Pancreas (tissue), 10 donors: ENCODE data around the gene BACE1. TPM values are rescaled to one million over a fixed set of nuclear protein-coding genes. Genes with fewer than 3 reads are reported as not detected.

Experiments
- ATAC-seq, 4 donors: fragments of 200-7000 bp; cut with Tn5 transposase; one replicate each; pipeline versions ENCODE4 v1.8.0 to v1.9.1; 2020; ENCODE audit warnings: mild to moderate bottlenecking in 4 of 4, moderate library complexity in 4 of 4
- DNase-seq, 6 donors: peaks; one replicate each; pipeline ENCODE4 v3.0.0-alpha.2; 2020
- FAIRE-seq: peaks from 2 replicates; lab custom pipeline; 2012; peaks lifted over from hg19 to GRCh38; lab: Jason Lieb, UNC
- H3K27ac ChIP-seq, 4 donors: fragments of 200-600 bp; sonication (generic); 1 replicate in 3 of 4; 2 replicates in 1 of 4; pipeline versions ENCODE4 v1.5.0 to v1.8.0; 2020
- H3K27me3 ChIP-seq, 4 donors: fragments of 200-600 bp; one replicate each; pipeline ENCODE4 v1.8.0; 2021
- H3K36me3 ChIP-seq, 3 donors: fragments of 200-600 bp; sonication (generic) in 1 of 3; one replicate each; pipeline versions ENCODE4 v1.5.0 to v1.8.0; 2020 to 2021
- H3K4me1 ChIP-seq, 3 donors: fragments of 200-600 bp; one replicate each; pipeline ENCODE4 v1.8.0; 2021
- H3K4me3 ChIP-seq, 4 donors: fragments of 200-600 bp; sonication (generic) in 2 of 4; one replicate each; pipeline versions ENCODE4 v1.5.0 to v1.8.0; 2020 to 2021
- H3K9me3 ChIP-seq, 4 donors: fragments of 200-600 bp; one replicate each; pipeline ENCODE4 v1.8.0; 2021
- CTCF ChIP-seq, 4 donors: fragments of 200-600 bp; sonication (generic) in 3 of 4; IDR thresholded peaks; one replicate each; pipeline versions ENCODE4 v1.5.0 to v1.8.0; 2021; ENCODE audit warnings: antibody characterized with exemption in 4 of 4
- WGBS, 2 donors: extraction: QIAGEN DNeasy Blood & Tissue Kit; methylation state at CpG; one replicate each; pipeline ENCODE4 v1.1.7; 2013; 5-methylcytosine and 5-hydroxymethylcytosine counted together
- intact Hi-C, 3 donors: fragments of 100-400 bp; cut with DNase I; formaldehyde crosslinking; loops; one replicate each; pipeline versions ENCODE4 v1.11.1 to v1.14.2; 2022
- polyA plus RNA-seq, 2 donors: library from polyadenylated mRNA; stranded (reverse); fragments of 200-250 nt; gene quantifications; one replicate each; pipeline ENCODE4 v1.2.3, GENCODE V29; 2013
- total RNA-seq, 6 donors: library from RNA; stranded (reverse); fragmentation: NEBNext Ultra II Directional in 4 of 6; extraction: Animal tissue kit (Norgen Biotek cat#: 25700) in 4 of 6; gene quantifications; one replicate each; pipeline versions ENCODE4 v1.2.1 to v1.2.4, GENCODE V29; 2021 to 2023
- donor health status: healthy with polysubstance abuse.
- donor health status: DM: no; HTN: no; CAD: no; lungs with moderate emphysema.
- donor health status: DM: no; HTN: no; CAD: no.
- donor health status: control.
- donor health status: control.
- donor health status: Bipolar disorder and iron deficiency.
- donor health status: DM: yes; HTN: yes; CAD: no.
- donor health status: DM: no; HTN: no; CAD: no.
- donor health status: DM: no; HTN: no; CAD: no.
- donor health status: DM: yes; HTN: yes; CAD: no.

BACE1 gene
- total and polyA plus RNA-seq, 8 donors = 27.8 to 207 (median 103) TPM

DNA sequence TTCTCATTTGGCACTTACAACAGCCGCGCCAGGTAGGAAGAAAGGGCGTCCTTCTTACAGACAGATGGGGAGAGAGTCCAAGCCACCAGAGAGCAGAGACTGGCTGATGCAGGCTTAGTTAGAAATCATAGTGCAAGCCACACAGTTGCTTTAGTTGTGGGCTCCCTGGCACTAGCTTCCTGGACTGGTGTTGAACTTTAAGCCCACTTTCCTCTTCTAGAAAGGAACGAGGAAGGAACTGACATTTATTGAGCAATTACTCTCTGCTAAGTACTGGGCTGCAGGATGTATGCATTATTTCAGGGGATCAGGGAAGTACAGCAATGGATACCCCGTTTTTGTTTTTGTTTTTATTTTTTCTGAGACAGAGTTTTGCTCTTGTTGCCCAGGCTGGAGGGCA, 3.0 kb downstream of the BACE1 start:
- peaks cover 0 to 22% (median 4%) of the 10 kb centered on the region in 3 donors for H3K4me1 ChIP-seq
- H3K27me3 ChIP-seq = no peaks in the 10 kb centered on the region
- FAIRE-seq (no peak), ATAC-seq (no peak), DNase-seq (no peak)
- peak overlapping the region in 1 of 4 donors; percentile 37 for H3K27ac ChIP-seq
- TF ChIP-seq CTCF (IDR thresholded peaks at IDR 0.05) = no peak
- WGBS, 2 donors = 17 to 24% methylated on average over 5 of the region's 5 CpGs
- H3K4me3 ChIP-seq = peak overlapping the region in 3 of 4 donors; percentile 88 to 94 (median 90)
- H3K36me3 ChIP-seq = no peaks in the 10 kb centered on the region
- intact Hi-C loops = loop anchor here in 1 of 3 donors (10.0 kb wide), 1 partner anchor 78 kb away; the partner anchor contains the start of genes PCSK7 and RNF214
- H3K9me3 ChIP-seq = no peaks in the 10 kb centered on the region

DNA sequence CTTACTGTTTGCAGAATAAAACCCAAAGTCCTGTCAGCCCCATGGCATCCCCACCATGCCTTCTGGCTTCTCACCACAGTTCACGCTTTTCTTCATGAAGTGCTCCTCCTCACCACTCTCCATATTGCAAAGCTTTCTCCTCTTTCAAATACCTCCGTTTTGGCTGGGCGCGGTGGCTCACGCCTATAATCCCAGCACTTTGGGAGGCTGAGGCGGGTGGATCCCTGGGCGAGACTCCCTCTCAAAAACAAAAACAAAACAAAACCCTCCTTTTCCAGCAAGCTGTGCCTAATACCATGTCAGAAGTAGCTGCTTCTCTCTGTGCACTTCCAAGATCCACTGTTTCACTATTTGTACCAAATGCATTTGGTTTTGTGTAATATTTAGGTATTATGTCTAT, 6.7 kb downstream of the BACE1 start:
- Histone ChIP-seq H3K4me1 (peaks cover 4 to 26% (median 14%) of the 10 kb centered on the region in 3 donors), H3K27ac (no peak overlapping the region), H3K36me3 (no peaks in the 10 kb centered on the region), H3K27me3 (no peaks in the 10 kb centered on the region), H3K9me3 (no peaks in the 10 kb centered on the region), H3K4me3 (no peak overlapping the region)
- intact Hi-C loops = no loop called here
- DNase-seq (no peak), ATAC-seq (no peak), FAIRE-seq (no peak)
- WGBS, 2 donors = 82 to 88% methylated on average over 7 of the region's 7 CpGs
- no peak for TF ChIP-seq CTCF (IDR thresholded peaks at IDR 0.05)

DNA sequence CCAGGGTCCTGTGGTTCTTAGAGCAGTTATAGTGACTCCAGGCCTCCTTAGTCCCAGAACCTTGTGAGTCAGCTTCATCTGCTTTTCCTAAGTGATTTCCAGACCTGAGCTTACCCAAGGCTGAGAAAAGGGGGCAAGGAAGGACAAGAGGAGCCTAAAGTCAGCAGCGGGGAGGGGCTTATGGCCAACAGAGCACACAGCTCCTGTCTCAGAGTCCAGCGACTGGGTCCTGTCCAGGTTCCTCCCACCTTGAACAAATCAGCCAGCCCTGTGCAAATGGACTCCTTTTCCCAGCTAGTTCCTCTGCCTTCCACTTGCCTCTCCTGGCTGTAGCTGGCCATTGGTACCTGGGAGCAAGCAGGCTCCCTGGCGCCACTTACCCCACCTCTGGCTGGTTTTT, 10.9 kb downstream of the BACE1 start:
- Histone ChIP-seq H3K4me1 (peaks cover 17 to 22% (median 19%) of the 10 kb centered on the region in 3 donors), H3K27ac (peak overlapping the region in 1 of 4 donors; percentile 41), H3K36me3 (no peaks in the 10 kb centered on the region), H3K4me3 (no peak overlapping the region), H3K9me3 (no peaks in the 10 kb centered on the region), H3K27me3 (no peaks in the 10 kb centered on the region)
- FAIRE-seq = no peak
- 48 to 51% methylated on average over 3 of the region's 3 CpGs for WGBS, 2 donors
- no peak for TF ChIP-seq CTCF (IDR thresholded peaks at IDR 0.05)
- intact Hi-C loops = no loop called here
- ATAC-seq = peak; percentile 29 to 64 (median 52)
- peak in 1 of 6 donors; percentile 66 for DNase-seq

- ATAC-seq = no peak
These were observed 12.3 kb downstream of the BACE1 start for GRCh38 chr11:117303646-117304315.

More at GRCh38 chr11:117303646-117304315, 12.3 kb downstream of the BACE1 start:
- no peak overlapping the region for H3K4me3 ChIP-seq
- WGBS, 2 donors = 57 to 63% methylated on average over 5 of the region's 5 CpGs
- peaks cover 17 to 23% (median 22%) of the 10 kb centered on the region in 3 donors for H3K4me1 ChIP-seq
- no peaks in the 10 kb centered on the region for H3K27me3 ChIP-seq
- DNase-seq = no peak
- intact Hi-C loops = no loop called here
- H3K27ac ChIP-seq = no peak overlapping the region
- no peak for FAIRE-seq
- H3K36me3 ChIP-seq = no peaks in the 10 kb centered on the region
- no peak for TF ChIP-seq CTCF (IDR thresholded peaks at IDR 0.05)
- no peaks in the 10 kb centered on the region for H3K9me3 ChIP-seq
